ENCODE results near the gene NTNG1. TPM values are rescaled to one million over a fixed set of nuclear protein-coding genes. Genes with fewer than 3 reads are reported as not detected.

NTNG1 gene
- total and polyA plus RNA-seq, 2 of the 4 experiments (the other 2 are of a cell fraction), result 1.2 to 2.3 TPM

DNA sequence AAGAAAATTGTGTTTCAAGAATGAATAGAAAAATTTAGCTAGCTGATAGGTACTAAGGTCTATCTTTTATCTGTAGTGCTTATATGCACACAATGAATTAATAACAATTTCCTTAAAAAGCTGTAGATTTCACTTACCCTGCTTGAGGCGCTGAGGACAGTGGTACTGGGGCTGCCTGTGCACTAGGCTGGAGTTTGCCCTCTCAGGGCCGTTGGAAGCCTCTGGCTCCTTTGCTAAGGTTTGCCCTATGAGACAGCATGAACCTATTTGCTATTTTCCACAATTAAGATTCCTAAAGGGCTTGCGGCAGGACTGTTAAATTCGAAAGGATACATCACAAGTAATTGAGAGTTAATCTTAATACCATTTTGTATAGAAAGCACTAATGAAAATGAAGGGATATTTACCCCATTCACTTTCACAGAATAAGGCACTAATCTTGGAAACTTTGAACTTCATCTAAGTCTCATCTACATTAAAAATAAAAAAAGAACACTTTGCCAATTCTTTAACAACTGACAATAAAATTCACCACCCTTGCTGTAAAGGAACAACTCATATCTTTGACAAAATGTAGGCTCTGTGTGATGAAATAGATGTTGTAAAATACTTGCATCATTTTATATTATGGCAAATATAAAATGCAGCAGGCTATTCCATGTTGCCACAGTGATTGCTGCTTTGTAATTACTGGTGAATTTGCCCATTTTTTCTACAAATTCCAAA lies 293.0 kb downstream of the NTNG1 start:
- Histone ChIP-seq H3K4me3 (ENCODE audit: insufficient read depth, low read depth, low read length) (no peak overlapping the region), H3K23ac (ENCODE audit: low read depth, low read length) (no peak overlapping the region), H3K56ac (ENCODE audit: extremely low read depth, insufficient read depth, low read length) (no peak overlapping the region), H3K36me3 (ENCODE audit: control insufficient read depth, insufficient read depth, low read length) (no peaks in the 10 kb centered on the region), H3K4me1 (ENCODE audit: control insufficient read depth, insufficient read depth, low read length) (no peaks in the 10 kb centered on the region), H3K27ac (ENCODE audit: insufficient read depth, low read length) (no peak overlapping the region), H2BK20ac (ENCODE audit: low read depth, low read length) (no peak overlapping the region), H4K5ac (ENCODE audit: low read depth, low read length) (no peak overlapping the region), H4K91ac (ENCODE audit: insufficient read depth, low read depth, low read length) (no peak overlapping the region), H3K4ac (ENCODE audit: low read depth, low read length) (no peak overlapping the region), H3K27me3 (ENCODE audit: control insufficient read depth, insufficient read depth, low read length) (no peaks in the 10 kb centered on the region), H3K9ac (ENCODE audit: low read depth, low read length) (no peak overlapping the region), H2AK5ac (ENCODE audit: low read depth, low read length) (no peak overlapping the region), H4K8ac (ENCODE audit: low read depth in 2 of 2, low read length in 2 of 2) (no peak overlapping the region), H3K14ac (replicated peaks; ENCODE audit: low read depth, low read length) (no peak overlapping the region), H3K9me3 (ENCODE audit: control insufficient read depth, insufficient read depth, low read length) (no peaks in the 10 kb centered on the region), H2BK120ac (ENCODE audit: low read depth, low read length) (no peak overlapping the region), H3K18ac (ENCODE audit: low read depth, low read length) (no peak overlapping the region), H3K4me2 (ENCODE audit: low read depth, low read length) (no peak overlapping the region), H2BK15ac (ENCODE audit: low read depth, low read length) (no peak overlapping the region), H2AFZ (replicated peaks; ENCODE audit: low read length, poor library complexity) (no peak overlapping the region), H3K79me1 (ENCODE audit: low read depth in 1 of 2, low read length in 2 of 2) (no peaks in the 10 kb centered on the region), H2BK5ac (ENCODE audit: low read depth, low read length, poor library complexity, severe bottlenecking) (no peak overlapping the region), H4K20me1 (ENCODE audit: insufficient read depth, low read length) (no peaks in the 10 kb centered on the region), H3K9me1 (ENCODE audit: insufficient read depth, low read length) (no peaks in the 10 kb centered on the region), H2AK9ac (replicated peaks; ENCODE audit: low read depth, low read length, poor library complexity) (no peak overlapping the region)
- ChIA-PET POLR2A (ENCODE audit: unreplicated experiment) (no interaction called here), CTCF (no interaction called here)
- no CpG with 5 or more reads among the region's 4 CpGs for WGBS, 2 experiments (ENCODE audit: extremely low coverage in 2 of 2, insufficient read length in 1 of 2)
- DNase-seq, result no peak
- TF ChIP-seq CEBPB (IDR thresholded peaks at IDR 0.05; ENCODE audit: low read depth, low read length), result no peak
- no peak for TF ChIP-seq FOS (IDR thresholded peaks at IDR 0.05; ENCODE audit: low read depth, low read length)
- no peak for TF ChIP-seq BHLHE40 (IDR thresholded peaks at IDR 0.05; ENCODE audit: low read depth, low read length)
- no peak for TF ChIP-seq POLR2A (IDR thresholded peaks at IDR 0.05; ENCODE audit: low read depth, low read length)
- no peak for TF ChIP-seq MAZ (IDR thresholded peaks at IDR 0.05; ENCODE audit: borderline replicate concordance, low read depth, low read length)
- no peak for TF ChIP-seq SMC3 (IDR thresholded peaks at IDR 0.05; ENCODE audit: low read depth, low read length)
- TF ChIP-seq RAD21 (IDR thresholded peaks at IDR 0.05; ENCODE audit: low read length), result no peak
- TF ChIP-seq, protein P1, sequence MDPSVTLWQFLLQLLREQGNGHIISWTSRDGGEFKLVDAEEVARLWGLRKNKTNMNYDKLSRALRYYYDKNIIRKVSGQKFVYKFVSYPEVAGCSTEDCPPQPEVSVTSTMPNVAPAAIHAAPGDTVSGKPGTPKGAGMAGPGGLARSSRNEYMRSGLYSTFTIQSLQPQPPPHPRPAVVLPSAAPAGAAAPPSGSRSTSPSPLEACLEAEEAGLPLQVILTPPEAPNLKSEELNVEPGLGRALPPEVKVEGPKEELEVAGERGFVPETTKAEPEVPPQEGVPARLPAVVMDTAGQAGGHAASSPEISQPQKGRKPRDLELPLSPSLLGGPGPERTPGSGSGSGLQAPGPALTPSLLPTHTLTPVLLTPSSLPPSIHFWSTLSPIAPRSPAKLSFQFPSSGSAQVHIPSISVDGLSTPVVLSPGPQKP (IDR thresholded peaks at IDR 0.05; ENCODE audit: borderline replicate concordance, low read depth, low read length), result no peak
- no peak for TF ChIP-seq RFX5 (IDR thresholded peaks at IDR 0.05; ENCODE audit: low read depth, low read length)
- TF ChIP-seq CHD1 (IDR thresholded peaks at IDR 0.05; ENCODE audit: low read depth, low read length), result no peak
- no peak for TF ChIP-seq NFE2L2 (IDR thresholded peaks at IDR 0.05; ENCODE audit: low read depth, low read length)
- TF ChIP-seq MAFK (IDR thresholded peaks at IDR 0.05; ENCODE audit: low read depth, low read length), result no peak
- TF ChIP-seq, protein P2, sequence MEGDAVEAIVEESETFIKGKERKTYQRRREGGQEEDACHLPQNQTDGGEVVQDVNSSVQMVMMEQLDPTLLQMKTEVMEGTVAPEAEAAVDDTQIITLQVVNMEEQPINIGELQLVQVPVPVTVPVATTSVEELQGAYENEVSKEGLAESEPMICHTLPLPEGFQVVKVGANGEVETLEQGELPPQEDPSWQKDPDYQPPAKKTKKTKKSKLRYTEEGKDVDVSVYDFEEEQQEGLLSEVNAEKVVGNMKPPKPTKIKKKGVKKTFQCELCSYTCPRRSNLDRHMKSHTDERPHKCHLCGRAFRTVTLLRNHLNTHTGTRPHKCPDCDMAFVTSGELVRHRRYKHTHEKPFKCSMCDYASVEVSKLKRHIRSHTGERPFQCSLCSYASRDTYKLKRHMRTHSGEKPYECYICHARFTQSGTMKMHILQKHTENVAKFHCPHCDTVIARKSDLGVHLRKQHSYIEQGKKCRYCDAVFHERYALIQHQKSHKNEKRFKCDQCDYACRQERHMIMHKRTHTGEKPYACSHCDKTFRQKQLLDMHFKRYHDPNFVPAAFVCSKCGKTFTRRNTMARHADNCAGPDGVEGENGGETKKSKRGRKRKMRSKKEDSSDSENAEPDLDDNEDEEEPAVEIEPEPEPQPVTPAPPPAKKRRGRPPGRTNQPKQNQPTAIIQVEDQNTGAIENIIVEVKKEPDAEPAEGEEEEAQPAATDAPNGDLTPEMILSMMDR (conservative IDR thresholded peaks at IDR 0.05; ENCODE audit: low read depth, low read length), result no peak
- ATAC-seq (ENCODE audit: low read depth), result no peak
- dilution Hi-C loops (cut with HindIII; ENCODE audit: low sequenced_read_pairs, unreplicated experiment) (no loop called here), intact Hi-C loops (cut with micrococcal nuclease) (no loop called here), in situ Hi-C loops (cut with MboI; ENCODE audit: low sequenced_read_pairs) (loop anchor here (10.0 kb wide), 1 partner anchor 321 kb away; no protein-coding TSS in a partner anchor)
- no TSS peak for BruUV-seq (replicated peaks)

Measured in IMR-90 (cell line).